Activated naive CD4-positive, alpha-beta T cell (primary cell): ENCODE results near the gene LRRC17.
"Not testable (repeated sequence)": the region's sequence is repeated elsewhere in the genome, so short reads cannot be mapped to it uniquely, and the experiment has no call there.

Experiments
- DNase-seq, 4 experiments: peaks; one replicate each; lab custom pipeline; 2025; lab: John Stamatoyannopoulos, UW

The LRRC17 gene

GRCh38 chr7:102897856-102898531 lies 14.8 kb upstream of the LRRC17 start:
- no peak for DNase-seq

- DNase-seq: no peak
These were observed 14.3 kb upstream of the LRRC17 start for GRCh38 chr7:102898532-102898859.

GRCh38 chr7:102902052-102902451 lies 10.7 kb upstream of the LRRC17 start:
- not testable (repeated sequence) for DNase-seq

GRCh38 chr7:102903576-102903975 lies 9.2 kb upstream of the LRRC17 start:
- not testable (repeated sequence) for DNase-seq

GRCh38 chr7:102908676-102909075 lies 4.1 kb upstream of the LRRC17 start:
- DNase-seq: no peak

GRCh38 chr7:102913826-102914225 lies 1.0 kb downstream of the LRRC17 start:
- no peak for DNase-seq

- no peak for DNase-seq
These were observed 1.8 kb downstream of the LRRC17 start for GRCh38 chr7:102914585-102914984.

- DNase-seq: no peak
These were observed 3.6 kb downstream of the LRRC17 start for GRCh38 chr7:102916426-102916825.

- DNase-seq: no peak
These were observed 4.1 kb downstream of the LRRC17 start for GRCh38 chr7:102916881-102917280.

GRCh38 chr7:102917436-102918353 lies 4.9 kb downstream of the LRRC17 start:
- DNase-seq: no peak

- DNase-seq: no peak
These were observed 6.0 kb downstream of the LRRC17 start for GRCh38 chr7:102918845-102919244.

- DNase-seq: no peak
These were observed 13.4 kb downstream of the LRRC17 start for GRCh38 chr7:102925976-102926782.

- no peak for DNase-seq
These were observed 14.0 kb downstream of the LRRC17 start for GRCh38 chr7:102926783-102927140.

- DNase-seq: no peak
These were observed 14.6 kb downstream of the LRRC17 start for GRCh38 chr7:102927312-102927933.

- no peak for DNase-seq
These were observed 19.0 kb downstream of the LRRC17 start for GRCh38 chr7:102931757-102932156.

GRCh38 chr7:102933763-102934162 lies 21.0 kb downstream of the LRRC17 start:
- DNase-seq: no peak

GRCh38 chr7:102934239-102934638 lies 21.4 kb downstream of the LRRC17 start:
- DNase-seq: no peak

- no peak for DNase-seq
These were observed 21.9 kb downstream of the LRRC17 start for GRCh38 chr7:102934701-102935100.

GRCh38 chr7:102935450-102936115 lies 22.8 kb downstream of the LRRC17 start:
- DNase-seq: no peak

GRCh38 chr7:102938679-102939078 lies 25.9 kb downstream of the LRRC17 start:
- DNase-seq: no peak

GRCh38 chr7:102942181-102942866 lies 29.5 kb downstream of the LRRC17 start:
- no peak for DNase-seq
